Karpas-422 (cell line): ENCODE data around the gene GPR62. TPM values are rescaled to one million over a fixed set of nuclear protein-coding genes. Genes with fewer than 3 reads are reported as not detected.

ENCODE experiments used
- DNase-seq: peaks from one replicate; pipeline ENCODE4 v3.0.0-alpha.2; 2015
- H2AFZ ChIP-seq: fragments of 200-600 bp; sonication (generic); 2 replicates; pipeline ENCODE4 v1.6.1; 2014; ENCODE audit warnings: antibody characterized with exemption, low read length, mixed read lengths
- H3K27ac ChIP-seq: fragments of 200-600 bp; sonication (generic); 2 replicates; pipeline ENCODE4 v1.5.1; 2014; ENCODE audit warnings: mild to moderate bottlenecking, low read length, moderate library complexity
- H3K27me3 ChIP-seq: fragments of 200-600 bp; sonication (generic); 2 replicates; pipeline ENCODE4 v1.6.1; 2014; ENCODE audit warnings: low read length, mixed read lengths
- H3K36me3 ChIP-seq: fragments of 200-600 bp; sonication (generic); 2 replicates; pipeline ENCODE4 v1.6.1; 2014; ENCODE audit warnings: low read length, mixed read lengths; ENCODE audit not compliant: insufficient read depth
- H3K4me1 ChIP-seq: fragments of 200-600 bp; sonication (generic); 2 replicates; pipeline ENCODE4 v1.6.1; 2014; ENCODE audit warnings: mild to moderate bottlenecking, low read length, mixed read lengths
- H3K4me2 ChIP-seq: fragments of 200-600 bp; sonication (generic); 2 replicates; pipeline ENCODE4 v1.6.1; 2014; ENCODE audit warnings: low read length, low read depth, mild to moderate bottlenecking; ENCODE audit not compliant: poor library complexity, severe bottlenecking
- H3K4me3 ChIP-seq: fragments of 200-600 bp; sonication (generic); 2 replicates; pipeline ENCODE4 v1.5.1; 2014; ENCODE audit warnings: mild to moderate bottlenecking, antibody characterized with exemption, low read length, mixed read lengths
- H3K79me2 ChIP-seq: fragments of 200-600 bp; sonication (generic); 2 replicates; pipeline ENCODE4 v1.6.1; 2014; ENCODE audit warnings: mild to moderate bottlenecking, low read length, mixed read lengths
- H3K9ac ChIP-seq: fragments of 200-600 bp; sonication (generic); 2 replicates; pipeline ENCODE4 v1.6.0; 2014; ENCODE audit warnings: low read length
- H3K9me2 ChIP-seq: fragments of 200-600 bp; sonication (generic), shearing (Covaris generic); replicated peaks from 2 replicates; pipeline ENCODE4 v1.6.0; 2014; ENCODE audit warnings: mild to moderate bottlenecking, low read length, moderate library complexity; ENCODE audit not compliant: insufficient read depth
- H3K9me3 ChIP-seq: fragments of 300-700, 200-600 bp; sonication (generic); 2 replicates; pipeline ENCODE4 v1.6.1; 2014; ENCODE audit warnings: low read length, mixed read lengths
- H4K20me1 ChIP-seq: fragments of 200-600 bp; sonication (generic); 2 replicates; pipeline ENCODE4 v1.6.1; 2014; ENCODE audit warnings: mild to moderate bottlenecking, antibody characterized with exemption, low read length, low read depth; ENCODE audit not compliant: insufficient read depth
- total RNA-seq: library from RNA; depleted of rRNA; stranded (reverse); fragments of >200 nt; shearing (Covaris generic); gene quantifications from 2 replicates; pipeline ENCODE4 v1.2.3, GENCODE V29; 2014; ENCODE audit warnings: low replicate concordance

The GPR62 gene
- total RNA-seq, 1 experiment from 2014 or later = not detected

GRCh38 chr3:51929420-51930003 lies 25.7 kb upstream of the GPR62 start:
- H3K9ac ChIP-seq = no peak overlapping the region
- H3K9me2 ChIP-seq = no peaks in the 10 kb centered on the region
- H3K36me3 ChIP-seq = no peaks in the 10 kb centered on the region
- H2AFZ ChIP-seq = no peak overlapping the region
- H3K4me3 ChIP-seq = no peak overlapping the region
- H3K4me2 ChIP-seq = no peak overlapping the region
- H4K20me1 ChIP-seq = no peaks in the 10 kb centered on the region
- no peak for DNase-seq
- no peaks in the 10 kb centered on the region for H3K79me2 ChIP-seq
- H3K27me3 ChIP-seq = no peaks in the 10 kb centered on the region
- no peaks in the 10 kb centered on the region for H3K9me3 ChIP-seq
- H3K27ac ChIP-seq = no peak overlapping the region
- no peaks in the 10 kb centered on the region for H3K4me1 ChIP-seq

GRCh38 chr3:51930439-51930838 lies 24.7 kb upstream of the GPR62 start:
- Histone ChIP-seq H4K20me1 (no peaks in the 10 kb centered on the region), H3K4me2 (no peak overlapping the region)

GRCh38 chr3:51931756-51932155 lies 23.4 kb upstream of the GPR62 start:
- Histone ChIP-seq H3K27me3 (no peaks in the 10 kb centered on the region), H3K36me3 (0 out of 2 replicates have a peak, but pooled peaks cover 2% of the 10 kb centered on the region), H3K4me2 (no peak overlapping the region), H4K20me1 (peaks cover 1% of the 10 kb centered on the region; the same call in 1 of the 2 replicates), H3K9me3 (no peaks in the 10 kb centered on the region), H3K4me1 (no peaks in the 10 kb centered on the region), H3K9me2 (no peaks in the 10 kb centered on the region), H3K79me2 (no peaks in the 10 kb centered on the region), H3K4me3 (no peak overlapping the region), H3K9ac (no peak overlapping the region), H2AFZ (no peak overlapping the region), H3K27ac (no peak overlapping the region)
- no peak for DNase-seq

More at GRCh38 chr3:51930439-51930838, 24.7 kb upstream of the GPR62 start:
- Histone ChIP-seq H3K4me1 (no peaks in the 10 kb centered on the region), H3K36me3 (no peaks in the 10 kb centered on the region), H3K9me3 (no peaks in the 10 kb centered on the region), H3K27ac (no peak overlapping the region), H3K79me2 (no peaks in the 10 kb centered on the region), H3K9ac (no peak overlapping the region), H2AFZ (no peak overlapping the region), H3K27me3 (no peaks in the 10 kb centered on the region), H3K4me3 (no peak overlapping the region), H3K9me2 (no peaks in the 10 kb centered on the region)
- no peak for DNase-seq

GRCh38 chr3:51932471-51933370 lies 22.5 kb upstream of the GPR62 start:
- H3K4me3 ChIP-seq = no peak overlapping the region
- no peak overlapping the region for H2AFZ ChIP-seq
- H3K27ac ChIP-seq = no peak overlapping the region
- H3K4me1 ChIP-seq = no peaks in the 10 kb centered on the region
- H3K9me2 ChIP-seq = no peaks in the 10 kb centered on the region
- H3K79me2 ChIP-seq = no peaks in the 10 kb centered on the region
- 0 out of 2 replicates have a peak, but pooled peaks cover 2% of the 10 kb centered on the region for H3K36me3 ChIP-seq
- no peak for DNase-seq
- no peak overlapping the region for H3K9ac ChIP-seq
- H3K4me2 ChIP-seq = no peak overlapping the region
- no peaks in the 10 kb centered on the region for H3K9me3 ChIP-seq
- no peaks in the 10 kb centered on the region for H3K27me3 ChIP-seq
- H4K20me1 ChIP-seq = peaks cover 5% of the 10 kb centered on the region; the same call in 1 of the 2 replicates

- Histone ChIP-seq H3K36me3 (peaks cover 6% of the 10 kb centered on the region; the same call in 1 of the 2 replicates), H3K79me2 (peaks cover 4% of the 10 kb centered on the region), H2AFZ (no peak overlapping the region), H3K27me3 (no peaks in the 10 kb centered on the region), H3K9me3 (no peaks in the 10 kb centered on the region), H3K4me3 (no peak overlapping the region), H3K4me1 (no peaks in the 10 kb centered on the region), H3K27ac (no peak overlapping the region), H3K9me2 (no peaks in the 10 kb centered on the region), H3K9ac (no peak overlapping the region), H3K4me2 (no peak overlapping the region), H4K20me1 (peaks cover 5% of the 10 kb centered on the region; the same call in 1 of the 2 replicates)
- DNase-seq = no peak
Observed at GRCh38 chr3:51933471-51934138, 21.6 kb upstream of the GPR62 start.

- no peak overlapping the region for H2AFZ ChIP-seq
- H3K9ac ChIP-seq = no peak overlapping the region
- H3K79me2 ChIP-seq = peaks cover 11% of the 10 kb centered on the region
- peaks cover 5% of the 10 kb centered on the region; the same call in 1 of the 2 replicates for H4K20me1 ChIP-seq
- no peaks in the 10 kb centered on the region for H3K9me2 ChIP-seq
- no peak overlapping the region for H3K4me2 ChIP-seq
- no peak overlapping the region for H3K27ac ChIP-seq
- H3K27me3 ChIP-seq = no peaks in the 10 kb centered on the region
- H3K4me3 ChIP-seq = no peak overlapping the region
- peaks cover 11% of the 10 kb centered on the region; the same call in 1 of the 2 replicates for H3K36me3 ChIP-seq
- DNase-seq = no peak
- no peaks in the 10 kb centered on the region for H3K9me3 ChIP-seq
- no peaks in the 10 kb centered on the region for H3K4me1 ChIP-seq
Observed at GRCh38 chr3:51934139-51934850, 20.9 kb upstream of the GPR62 start.

GRCh38 chr3:51934991-51935885 lies 19.9 kb upstream of the GPR62 start:
- DNase-seq = no peak
- Histone ChIP-seq H3K79me2 (peaks cover 21% of the 10 kb centered on the region), H3K4me1 (peaks cover 7% of the 10 kb centered on the region), H3K27me3 (no peaks in the 10 kb centered on the region), H3K9me2 (no peaks in the 10 kb centered on the region), H3K4me2 (no peak overlapping the region), H3K9ac (no peak overlapping the region), H4K20me1 (peaks cover 6% of the 10 kb centered on the region; the same call in 1 of the 2 replicates), H3K9me3 (no peaks in the 10 kb centered on the region), H3K4me3 (no peak overlapping the region), H3K36me3 (peaks cover 13% of the 10 kb centered on the region; the same call in 1 of the 2 replicates), H3K27ac (no peak overlapping the region), H2AFZ (no peak overlapping the region)
